GM12864 (cell line): ENCODE results near the gene SNRNP25.

Experiments used
- DNase-seq: peaks from one replicate; pipeline ENCODE4 v3.0.0-alpha.2; 2011; ENCODE audit warnings: low read depth
- H3K4me3 ChIP-seq: 2 replicates; pipeline ENCODE4 v1.5.1; 2011; ENCODE audit warnings: mild to moderate bottlenecking, low read depth, low read length, control low read depth
- CTCF ChIP-seq: IDR thresholded peaks from 2 replicates; pipeline ENCODE4 v1.5.1; 2011; ENCODE audit warnings: low read depth, mild to moderate bottlenecking, moderate library complexity, low read length, control low read depth, inconsistent platforms; ENCODE audit errors: missing control alignments

The SNRNP25 gene

GRCh38 chr16:62283-62967, 8.8 kb downstream of the SNRNP25 start:
- H3K4me3 ChIP-seq = no peak overlapping the region
- no peak for DNase-seq
- TF ChIP-seq CTCF = no peak

GRCh38 chr16:62968-63391, 9.4 kb downstream of the SNRNP25 start:
- no peak for DNase-seq
- no peak for TF ChIP-seq CTCF
- no peak overlapping the region for H3K4me3 ChIP-seq

GRCh38 chr16:63466-63865, 9.8 kb downstream of the SNRNP25 start:
- TF ChIP-seq CTCF = no peak
- no peak overlapping the region for H3K4me3 ChIP-seq
- DNase-seq = no peak

- no peak overlapping the region for H3K4me3 ChIP-seq
- TF ChIP-seq CTCF = no peak
- no peak for DNase-seq
Observed at GRCh38 chr16:63998-64913, 10.6 kb downstream of the SNRNP25 start.

- DNase-seq = no peak
- no peak overlapping the region for H3K4me3 ChIP-seq
- TF ChIP-seq CTCF = no peak
Observed at GRCh38 chr16:64914-65255, 11.3 kb downstream of the SNRNP25 start.

- no peak overlapping the region for H3K4me3 ChIP-seq
- TF ChIP-seq CTCF = peak; percentile 98
- DNase-seq = no peak
Observed at GRCh38 chr16:65745-66144, 12.1 kb downstream of the SNRNP25 start.
